WI38 (cell line): ENCODE results near the gene SMAD7.

ENCODE experiments used
- H3K4me3 ChIP-seq: 2 replicates; pipeline ENCODE4 v1.5.1; 2011; ENCODE audit warnings: low read depth, mild to moderate bottlenecking, control low read depth, low read length
- TF ChIP-seq, protein P1 (sequence below): IDR thresholded peaks from 2 replicates; pipeline ENCODE4 v1.5.1; 2012; ENCODE audit warnings: low read depth, mild to moderate bottlenecking, control low read depth, low read length

SMAD7 gene

DNA sequence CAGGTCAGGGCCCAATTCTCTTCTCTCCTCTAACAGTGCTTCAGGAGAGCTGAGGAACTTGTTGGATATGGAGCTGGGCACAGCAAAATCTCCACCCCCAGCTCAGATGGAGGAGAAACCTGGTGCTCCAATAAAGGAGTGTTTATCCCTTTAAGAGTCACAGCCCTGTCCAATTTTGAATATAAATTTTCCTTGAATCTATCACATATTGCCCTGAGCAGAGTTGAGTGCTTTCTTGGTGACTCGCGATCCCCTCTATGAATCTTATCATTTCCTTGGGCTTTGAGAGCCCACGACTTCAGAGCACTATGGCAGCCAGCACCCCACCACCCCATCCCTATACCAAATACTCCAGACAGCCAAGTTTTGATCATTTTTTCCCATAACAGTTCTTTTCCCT lies 34.4 kb upstream of the SMAD7 start:
- TF ChIP-seq, protein P1, sequence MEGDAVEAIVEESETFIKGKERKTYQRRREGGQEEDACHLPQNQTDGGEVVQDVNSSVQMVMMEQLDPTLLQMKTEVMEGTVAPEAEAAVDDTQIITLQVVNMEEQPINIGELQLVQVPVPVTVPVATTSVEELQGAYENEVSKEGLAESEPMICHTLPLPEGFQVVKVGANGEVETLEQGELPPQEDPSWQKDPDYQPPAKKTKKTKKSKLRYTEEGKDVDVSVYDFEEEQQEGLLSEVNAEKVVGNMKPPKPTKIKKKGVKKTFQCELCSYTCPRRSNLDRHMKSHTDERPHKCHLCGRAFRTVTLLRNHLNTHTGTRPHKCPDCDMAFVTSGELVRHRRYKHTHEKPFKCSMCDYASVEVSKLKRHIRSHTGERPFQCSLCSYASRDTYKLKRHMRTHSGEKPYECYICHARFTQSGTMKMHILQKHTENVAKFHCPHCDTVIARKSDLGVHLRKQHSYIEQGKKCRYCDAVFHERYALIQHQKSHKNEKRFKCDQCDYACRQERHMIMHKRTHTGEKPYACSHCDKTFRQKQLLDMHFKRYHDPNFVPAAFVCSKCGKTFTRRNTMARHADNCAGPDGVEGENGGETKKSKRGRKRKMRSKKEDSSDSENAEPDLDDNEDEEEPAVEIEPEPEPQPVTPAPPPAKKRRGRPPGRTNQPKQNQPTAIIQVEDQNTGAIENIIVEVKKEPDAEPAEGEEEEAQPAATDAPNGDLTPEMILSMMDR: no peak
- no peak overlapping the region for H3K4me3 ChIP-seq

DNA sequence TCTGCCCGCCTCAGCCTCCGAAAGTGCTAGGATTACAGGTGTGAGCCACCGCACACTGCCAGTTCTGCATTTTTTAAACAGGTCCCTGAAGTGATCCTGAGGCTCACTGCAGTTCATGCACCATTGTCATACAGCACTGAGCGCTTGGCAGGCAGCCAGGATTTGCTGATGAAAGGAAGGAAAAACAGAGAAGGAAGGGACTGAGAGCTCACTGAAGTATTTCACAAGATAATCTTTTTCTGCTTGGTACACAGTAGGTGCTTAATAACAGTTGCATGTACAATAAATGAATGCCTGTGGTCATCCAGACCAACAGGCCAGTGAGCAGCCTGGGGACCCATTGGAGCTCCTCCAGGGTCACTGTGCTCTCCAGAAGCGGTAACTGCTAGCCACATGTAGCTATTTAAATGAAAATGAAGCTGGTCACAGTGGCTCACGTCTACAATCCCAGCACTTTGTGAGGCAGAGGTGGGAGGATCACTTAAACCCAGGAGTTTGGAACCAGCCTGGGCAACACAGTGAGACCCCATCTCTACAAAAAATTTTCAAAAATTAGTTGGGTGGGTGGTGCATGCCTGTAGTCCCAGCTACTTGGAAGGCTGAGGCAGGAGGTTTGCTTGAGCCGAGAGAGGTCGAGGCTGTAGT lies 33.1 kb upstream of the SMAD7 start:
- TF ChIP-seq, protein P1: no peak
- no peak overlapping the region for H3K4me3 ChIP-seq

DNA sequence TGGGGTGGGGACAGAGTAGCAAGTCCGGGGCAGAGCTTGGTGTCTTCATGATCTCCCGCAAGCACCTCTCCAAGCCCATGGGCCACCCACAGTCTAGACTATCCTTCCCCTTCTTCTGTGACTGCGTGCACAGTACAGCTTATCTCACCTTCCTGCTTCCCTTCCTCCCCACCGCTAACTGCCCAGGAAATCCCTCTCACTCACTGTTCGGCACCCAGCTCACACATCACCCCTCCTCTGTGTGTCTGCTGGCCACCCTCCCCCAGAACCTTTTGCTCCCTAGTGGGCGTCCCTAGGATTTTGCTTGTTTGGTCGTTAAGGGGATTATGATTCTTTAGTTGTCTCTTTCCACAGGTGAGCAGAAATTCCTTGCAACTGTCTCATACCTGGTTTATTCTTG lies 31.5 kb upstream of the SMAD7 start:
- no peak overlapping the region for H3K4me3 ChIP-seq
- TF ChIP-seq, protein P1: no peak

DNA sequence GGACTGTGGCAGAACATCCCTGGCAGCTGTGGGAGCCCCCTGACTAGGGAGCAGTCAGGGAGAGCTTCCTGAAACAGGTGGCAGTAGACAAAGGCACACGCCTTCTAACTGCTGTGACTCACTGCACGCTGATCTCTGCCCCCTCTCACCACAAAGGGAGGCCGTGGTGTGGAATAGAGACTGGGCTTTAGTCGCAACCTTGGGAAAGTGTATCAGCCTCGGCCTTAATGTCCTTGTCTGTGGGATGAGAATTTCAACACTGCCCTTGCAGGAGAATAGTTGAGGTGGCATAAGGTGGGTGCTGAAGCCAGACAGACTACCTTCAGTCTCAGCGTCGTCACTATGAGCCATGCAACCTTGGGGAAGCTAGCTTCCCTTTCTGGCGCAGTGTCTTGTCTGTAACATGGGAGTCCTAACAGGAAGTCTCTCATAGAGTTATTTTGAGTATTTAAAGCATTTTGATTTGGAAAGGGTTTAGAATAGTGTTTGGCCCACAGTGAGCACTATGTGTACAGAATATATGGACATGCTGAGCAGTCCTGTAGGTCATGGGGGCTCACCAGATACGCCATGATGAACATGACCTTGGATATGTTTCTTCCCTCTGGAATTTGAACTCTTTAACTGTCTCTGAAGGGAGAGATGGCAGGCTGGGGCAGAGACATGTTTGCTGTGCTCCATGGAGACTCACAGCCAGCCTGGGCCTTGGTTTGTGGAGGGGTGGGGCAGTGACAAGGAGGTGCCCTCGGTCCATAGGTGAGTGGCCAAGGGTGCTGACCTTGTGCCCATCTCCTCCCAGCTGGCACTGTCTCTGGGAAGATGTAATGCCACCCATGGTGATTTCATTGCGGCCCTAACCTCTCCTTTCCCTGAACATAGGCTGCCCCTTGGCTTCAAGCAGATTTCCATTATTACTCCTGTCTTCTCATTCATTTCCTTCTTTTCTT lies 29.5 kb upstream of the SMAD7 start:
- TF ChIP-seq, protein P1: no peak

DNA sequence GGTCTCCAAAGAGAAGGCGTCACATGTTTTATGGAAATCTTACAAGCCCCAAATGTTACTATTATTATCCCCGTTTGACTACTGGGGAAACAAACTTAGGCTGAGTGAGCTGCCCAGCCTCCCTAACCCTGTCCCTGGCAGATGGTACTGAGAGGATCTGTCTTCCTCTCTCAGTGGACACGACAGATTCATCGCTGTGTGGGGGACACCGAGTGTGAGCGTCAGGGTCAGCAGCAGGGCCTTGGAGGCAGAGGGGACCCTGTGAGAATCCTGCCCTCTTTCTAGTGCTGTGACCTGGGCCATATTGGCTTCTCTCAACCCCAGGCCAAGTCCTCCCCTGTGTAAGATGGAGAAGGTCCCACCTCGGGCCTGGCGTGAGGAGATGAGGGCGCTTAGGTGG lies 27.1 kb upstream of the SMAD7 start:
- TF ChIP-seq, protein P1: no peak
- H3K4me3 ChIP-seq: no peak overlapping the region

More for the DNA sequence above, 29.5 kb upstream of the SMAD7 start:
- H3K4me3 ChIP-seq: no peak overlapping the region

DNA sequence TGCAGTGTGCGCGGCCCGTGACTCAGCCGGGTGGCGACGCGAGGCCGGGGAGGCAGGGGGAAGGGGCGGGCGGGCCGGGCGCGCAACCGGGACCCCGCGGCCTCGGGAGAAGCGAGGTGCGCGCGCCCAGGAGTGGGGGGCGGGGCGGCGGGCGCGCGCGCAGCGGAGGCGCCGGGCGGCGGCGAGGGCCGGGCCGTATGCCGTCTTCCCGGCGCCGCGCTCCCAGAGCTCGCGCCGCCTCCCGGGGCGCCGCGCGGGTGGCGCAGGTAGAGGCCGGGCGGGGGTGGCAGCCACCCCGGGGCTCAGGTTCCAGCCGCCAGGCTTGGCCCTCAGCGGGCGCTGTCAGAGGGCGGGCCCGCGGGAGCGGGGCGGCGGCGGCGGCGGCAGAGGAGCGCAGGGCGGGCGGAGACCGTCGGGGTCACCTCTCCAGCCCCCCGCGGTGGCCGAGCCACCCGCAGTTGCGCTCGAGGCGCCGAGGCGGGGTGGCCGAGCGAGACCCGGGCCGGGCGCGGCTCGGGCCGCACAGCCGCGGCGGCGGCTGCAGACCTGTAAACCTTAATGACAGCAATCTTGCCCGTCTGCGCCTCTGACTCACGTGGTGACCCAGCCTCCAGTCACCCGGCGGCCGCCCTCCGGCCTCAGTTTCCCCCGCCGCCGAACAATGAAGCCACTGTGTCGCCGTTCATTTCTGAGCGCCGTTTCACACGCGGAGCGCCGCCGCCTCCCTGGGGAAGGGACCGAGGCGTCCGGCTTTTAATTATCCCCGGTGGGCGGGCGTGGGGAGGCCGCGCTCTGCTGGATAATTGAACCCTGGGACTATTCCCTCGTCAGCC lies 25.3 kb upstream of the SMAD7 start:
- TF ChIP-seq, protein P1: no peak
- H3K4me3 ChIP-seq: peak overlapping the region; percentile 63
